NOMO-1 treated with DMSO at 0.1 percent for 48 hours (cell line): ENCODE data around the gene HDAC4.

Source experiments
- DNase-seq: peaks from one replicate; lab custom pipeline; 2025; ENCODE audit not compliant: unreplicated experiment; lab: John Stamatoyannopoulos, UW

HDAC4 gene

GRCh38 chr2:239116456-239117246 lies 284.2 kb downstream of the HDAC4 start:
- DNase-seq, result no peak

- no peak for DNase-seq
Measured at GRCh38 chr2:239115616-239116015, 285.2 kb downstream of the HDAC4 start.

DNA sequence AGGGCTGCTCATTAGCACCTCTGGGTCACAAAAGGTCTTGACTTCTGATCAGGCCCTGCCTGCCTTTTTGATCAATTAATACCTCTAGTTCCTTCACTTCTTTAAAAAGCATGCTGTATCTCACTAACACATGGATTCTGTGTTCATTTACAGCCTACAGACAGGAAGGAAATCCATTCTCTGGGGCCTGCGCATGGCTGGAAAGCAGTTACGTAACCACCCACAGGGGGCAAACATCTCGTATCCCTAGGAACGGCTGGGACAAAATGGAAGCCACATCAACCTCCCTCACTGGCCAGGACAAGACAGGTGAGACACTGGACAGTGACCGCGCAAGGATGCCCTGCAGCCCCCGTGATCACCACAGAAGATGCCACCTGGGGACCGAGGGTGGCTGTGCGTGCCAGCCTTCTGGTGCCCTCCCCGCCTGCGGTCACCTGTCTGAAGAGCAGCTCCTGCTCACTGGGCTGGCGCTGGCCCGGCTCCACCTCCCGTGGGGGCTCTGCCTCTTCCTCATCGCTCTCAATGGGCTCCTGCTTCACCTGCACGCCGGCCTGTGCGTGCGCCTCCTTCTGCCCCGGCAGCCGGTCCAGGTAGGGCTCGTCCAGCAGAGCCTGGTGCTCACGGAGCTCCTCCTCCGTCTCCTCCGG lies 286.1 kb downstream of the HDAC4 start:
- no peak for DNase-seq

- no peak for DNase-seq
Measured at GRCh38 chr2:239114119-239114581, 286.7 kb downstream of the HDAC4 start.

GRCh38 chr2:239113615-239114014 lies 287.2 kb downstream of the HDAC4 start:
- no peak for DNase-seq

- no peak for DNase-seq
Measured at GRCh38 chr2:239113171-239113570, 287.6 kb downstream of the HDAC4 start.

GRCh38 chr2:239112127-239112774 lies 288.6 kb downstream of the HDAC4 start:
- no peak for DNase-seq

GRCh38 chr2:239111401-239112100 lies 289.3 kb downstream of the HDAC4 start:
- DNase-seq, result no peak

GRCh38 chr2:239110595-239111048 lies 290.2 kb downstream of the HDAC4 start:
- no peak for DNase-seq

- no peak for DNase-seq
Measured at GRCh38 chr2:239109928-239110545, 290.8 kb downstream of the HDAC4 start.

GRCh38 chr2:239109041-239109927 lies 291.5 kb downstream of the HDAC4 start:
- DNase-seq, result no peak

DNA sequence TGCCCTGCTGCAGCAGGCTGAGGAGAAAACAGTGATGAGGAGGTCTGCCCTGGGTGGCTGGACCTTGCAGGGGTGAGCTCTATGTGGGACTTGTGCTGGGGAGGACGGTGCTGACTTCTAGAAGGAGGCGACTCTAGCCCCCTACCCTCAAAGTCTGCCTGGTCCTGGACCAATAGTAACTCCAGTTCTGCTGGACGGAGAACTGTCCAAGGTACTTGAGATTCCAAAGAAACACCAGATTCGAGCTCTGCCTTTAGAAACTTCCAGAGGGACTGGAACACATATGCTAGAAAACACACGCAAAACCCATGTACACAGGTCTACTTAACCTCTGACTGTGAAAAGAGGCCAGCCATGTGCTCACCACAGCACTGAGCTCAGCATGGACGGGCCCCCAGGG lies 292.4 kb downstream of the HDAC4 start:
- DNase-seq, result no peak

DNA sequence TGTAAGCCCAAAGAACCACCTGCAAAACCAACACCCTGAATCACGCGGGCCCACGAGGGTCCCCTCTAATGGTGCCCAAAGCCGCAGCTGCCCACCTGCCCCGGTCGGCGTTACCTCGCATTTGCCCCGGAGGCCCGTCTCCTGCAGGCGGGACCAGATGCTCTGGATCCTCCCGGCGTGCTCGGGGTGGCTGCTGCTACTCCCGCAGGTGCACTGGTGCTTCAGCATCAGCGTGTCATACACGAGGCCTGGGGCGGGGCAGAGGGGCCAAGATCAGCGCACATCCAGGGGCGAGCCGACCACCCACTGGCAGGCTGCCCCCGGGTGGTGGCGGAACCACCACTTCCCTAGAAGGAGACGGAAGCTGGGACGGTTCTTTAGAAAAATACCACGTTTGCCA lies 292.9 kb downstream of the HDAC4 start:
- DNase-seq, result no peak

- no peak for DNase-seq
Measured at GRCh38 chr2:239106966-239107365, 293.9 kb downstream of the HDAC4 start.

- no peak for DNase-seq
Measured at GRCh38 chr2:239106314-239106908, 294.4 kb downstream of the HDAC4 start.

GRCh38 chr2:239105234-239105633 lies 295.6 kb downstream of the HDAC4 start:
- DNase-seq, result no peak

DNA sequence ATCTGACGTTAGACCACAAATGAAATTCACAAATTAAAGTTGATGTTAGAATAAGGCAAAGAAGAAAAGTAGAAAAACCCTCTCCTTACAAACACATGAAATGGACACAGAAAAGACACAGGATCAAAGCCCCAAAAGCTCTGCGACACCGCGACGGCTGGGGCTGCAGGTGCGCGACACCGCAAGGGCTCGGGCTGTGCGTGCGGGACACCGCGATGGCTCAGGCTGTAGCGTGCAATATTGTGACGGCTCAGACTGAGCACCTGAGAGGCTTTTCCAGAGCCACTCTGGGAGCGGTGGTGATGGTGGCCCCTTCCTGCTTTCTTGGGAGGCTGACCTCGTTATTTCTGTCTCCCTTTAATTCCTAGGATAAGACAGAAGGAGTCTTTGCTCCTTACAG lies 296.0 kb downstream of the HDAC4 start:
- no peak for DNase-seq

- DNase-seq, result no peak
Measured at GRCh38 chr2:239103125-239104098, 297.4 kb downstream of the HDAC4 start.
